NCI-H774 (cell line): ENCODE measurements around the gene NGLY1.

Source experiments
- DNase-seq: peaks from one replicate; lab custom pipeline; 2025; lab: John Stamatoyannopoulos, UW

Gene NGLY1

GRCh38 chr3:25783661-25784512 lies 644 bp upstream of the NGLY1 start:
- DNase-seq, result peak; percentile 43

GRCh38 chr3:25782636-25782937 lies 656 bp downstream of the NGLY1 start:
- DNase-seq, result no peak

GRCh38 chr3:25781758-25782594 lies 1.3 kb downstream of the NGLY1 start:
- DNase-seq, result no peak

- no peak for DNase-seq
Measured at GRCh38 chr3:25781145-25781757, 2.0 kb downstream of the NGLY1 start.

GRCh38 chr3:25780618-25781017 lies 2.6 kb downstream of the NGLY1 start:
- no peak for DNase-seq

- DNase-seq, result no peak
Measured at GRCh38 chr3:25775936-25776335, 7.3 kb downstream of the NGLY1 start.

- DNase-seq, result no peak
Measured at GRCh38 chr3:25768851-25769250, 14.4 kb downstream of the NGLY1 start.

GRCh38 chr3:25751725-25752124 lies 31.5 kb downstream of the NGLY1 start:
- DNase-seq, result no peak

- no peak for DNase-seq
Measured at GRCh38 chr3:25751048-25751447, 32.2 kb downstream of the NGLY1 start.

GRCh38 chr3:25749031-25749581 lies 34.1 kb downstream of the NGLY1 start:
- DNase-seq, result no peak

DNA sequence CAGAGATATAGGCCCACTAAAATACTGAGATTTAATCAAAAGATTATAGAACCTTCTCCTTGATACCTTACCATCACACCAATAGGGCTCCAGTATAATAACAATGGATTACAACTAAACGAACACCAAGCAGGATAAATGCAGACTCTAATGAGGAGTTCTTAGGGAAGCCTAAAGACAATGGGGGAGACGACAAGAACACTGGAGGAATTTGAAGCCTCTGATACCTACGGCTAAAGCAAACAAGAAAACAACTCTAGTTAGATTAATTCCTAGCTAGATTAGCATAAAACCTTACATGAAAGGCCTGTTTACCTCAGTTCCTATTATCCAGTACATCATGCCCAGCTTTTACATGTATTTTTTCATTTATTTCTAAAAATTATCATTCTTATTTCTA lies 35.1 kb downstream of the NGLY1 start:
- DNase-seq, result no peak

DNA sequence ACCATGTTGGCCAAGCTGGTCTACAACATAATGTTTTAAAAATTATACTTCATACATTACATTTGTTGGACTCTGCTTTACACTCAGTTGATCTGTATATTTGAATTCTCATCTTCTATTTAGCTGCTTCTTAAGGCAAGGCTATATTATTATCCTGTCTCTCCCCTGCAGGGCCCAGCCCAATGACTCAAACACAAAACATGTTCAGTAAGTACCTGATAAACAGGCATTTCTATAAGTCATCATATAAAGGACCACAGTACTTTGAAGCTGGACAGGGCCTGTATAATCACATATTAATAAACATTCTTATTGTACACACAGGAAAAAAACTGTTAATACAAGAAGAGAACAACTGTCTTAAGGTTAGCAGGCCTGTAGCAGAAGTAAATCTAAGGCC lies 36.2 kb downstream of the NGLY1 start:
- no peak for DNase-seq

GRCh38 chr3:25744470-25744869 lies 38.8 kb downstream of the NGLY1 start:
- no peak for DNase-seq

DNA sequence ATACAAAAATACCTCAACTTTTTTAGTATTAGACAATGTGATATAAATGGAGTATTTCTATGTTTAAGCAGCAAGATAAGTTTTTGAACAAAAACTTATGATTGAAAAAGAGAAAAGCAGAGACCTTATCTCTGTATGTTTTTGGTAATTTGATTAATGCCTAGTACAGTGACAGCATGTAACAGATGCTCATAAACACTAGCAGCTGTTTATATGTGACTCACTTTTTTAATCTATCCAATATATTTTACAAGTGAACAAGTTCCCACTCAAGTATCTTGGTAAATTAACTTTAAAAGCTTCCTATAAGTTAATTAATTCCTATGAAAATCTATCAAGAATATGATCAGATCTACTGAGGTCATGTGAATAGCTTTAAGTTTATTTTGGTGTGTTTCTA lies 55.1 kb downstream of the NGLY1 start:
- DNase-seq, result no peak

- DNase-seq, result no peak
Measured at GRCh38 chr3:25727316-25727715, 55.9 kb downstream of the NGLY1 start.

DNA sequence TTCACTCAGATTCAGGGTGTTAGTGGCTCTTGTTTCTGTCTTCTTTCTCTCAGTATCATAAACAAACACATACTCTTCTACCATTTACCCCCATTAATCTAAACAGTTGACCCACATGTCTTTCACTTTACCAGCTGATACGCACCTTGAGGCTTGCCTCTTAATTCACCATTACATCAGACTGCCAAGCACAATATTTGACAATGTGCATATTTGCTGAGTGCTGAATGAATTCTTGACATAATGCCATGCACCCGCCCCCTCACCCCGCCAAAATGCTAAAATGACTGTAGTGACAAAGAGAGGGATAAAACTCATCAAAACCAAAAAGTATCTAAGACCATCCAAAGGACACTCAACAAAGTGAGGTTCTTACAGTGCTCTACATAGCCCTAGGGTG lies 57.4 kb downstream of the NGLY1 start:
- no peak for DNase-seq

GRCh38 chr3:25724948-25725645 lies 58.1 kb downstream of the NGLY1 start:
- DNase-seq, result no peak

DNA sequence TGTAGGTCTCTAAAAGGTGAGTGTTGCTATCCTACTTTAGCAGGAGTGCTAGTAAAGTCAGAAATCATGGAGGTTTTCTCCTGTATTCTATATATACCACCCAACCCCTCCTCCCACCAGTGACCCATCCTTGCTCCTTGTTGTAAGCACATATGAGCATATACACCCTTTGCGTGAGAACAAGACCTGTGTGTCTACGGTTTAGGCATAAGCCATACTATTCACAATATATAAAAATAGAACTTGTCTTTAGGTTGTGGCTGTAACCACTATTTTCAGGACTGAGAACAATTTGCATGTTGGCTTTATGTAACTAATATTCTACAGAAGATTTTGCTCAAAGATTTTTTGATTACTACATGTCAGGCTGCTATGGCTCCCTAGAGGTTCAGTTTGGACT lies 59.4 kb downstream of the NGLY1 start:
- DNase-seq, result no peak

GRCh38 chr3:25719321-25719720 lies 63.9 kb downstream of the NGLY1 start:
- DNase-seq, result no peak

DNA sequence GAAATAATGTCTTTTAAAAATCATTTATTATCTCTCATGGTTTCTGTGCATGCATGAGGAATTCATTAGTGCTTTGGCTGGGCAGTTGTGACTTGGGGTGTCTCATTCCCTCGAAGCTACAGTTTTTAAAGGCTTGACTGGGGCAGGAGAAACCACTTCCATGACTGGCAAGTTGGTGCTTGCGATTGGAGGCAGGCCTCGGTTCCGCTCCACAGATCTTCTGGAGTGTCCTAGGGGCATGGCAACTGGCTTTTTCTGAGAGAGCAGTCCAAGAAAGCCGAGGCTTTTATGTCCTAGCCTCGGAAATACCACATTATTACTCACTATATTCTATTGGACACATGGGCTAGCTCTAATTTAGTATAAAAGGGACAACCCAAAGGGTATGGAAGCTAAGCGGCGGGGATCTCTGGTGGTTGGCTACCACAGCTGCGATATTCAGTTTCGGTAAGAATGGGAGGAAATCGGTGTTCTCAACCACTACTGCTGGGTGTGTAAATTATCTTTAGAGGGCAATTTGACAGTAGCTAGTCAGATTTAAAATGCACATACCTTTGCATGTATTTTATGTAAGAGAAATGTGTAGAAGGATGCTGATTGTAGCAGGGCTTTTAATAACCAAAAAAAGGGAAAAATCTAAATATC lies 69.8 kb downstream of the NGLY1 start:
- DNase-seq, result no peak

- no peak for DNase-seq
Measured at GRCh38 chr3:25711090-25711489, 72.2 kb downstream of the NGLY1 start.

DNA sequence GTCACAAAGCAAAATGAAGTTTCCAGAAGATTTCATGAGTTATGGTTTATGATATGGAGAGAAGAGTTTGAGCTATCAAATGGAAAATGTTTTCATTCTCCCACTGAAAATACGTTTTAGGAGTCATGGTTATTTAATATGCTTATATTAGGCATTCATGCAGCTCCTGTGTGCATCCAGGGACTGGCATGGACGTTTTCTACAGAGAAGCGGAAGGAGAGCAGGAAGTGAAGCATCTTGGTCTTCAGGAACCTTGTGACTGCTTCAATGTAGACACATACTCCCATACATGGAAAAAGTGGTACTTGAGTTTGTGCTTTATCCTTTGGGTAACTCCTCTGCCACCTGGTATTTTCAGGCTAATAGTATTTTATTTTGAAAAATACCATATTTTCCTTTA lies 75.2 kb downstream of the NGLY1 start:
- DNase-seq, result no peak
